HG03097 (cell line): ENCODE data around the gene RPS6KA2.
"Not testable (repeated sequence)": the region's sequence is repeated elsewhere in the genome, so short reads cannot be mapped to it uniquely, and the experiment has no call there.

Source experiments
- ATAC-seq: cut with Tn5 transposase; IDR thresholded peaks from one replicate; pipeline ENCODE4 v1.9.1; 2021; ENCODE audit not compliant: unreplicated experiment, low FRiP score

RPS6KA2 gene

GRCh38 chr6:166362427-166362826 is 264.6 kb downstream of the RPS6KA2 start:
- not testable (repeated sequence) for ATAC-seq

- no peak for ATAC-seq
These were observed 266.0 kb downstream of the RPS6KA2 start for GRCh38 chr6:166361077-166361429.

GRCh38 chr6:166360243-166361076 is 266.6 kb downstream of the RPS6KA2 start:
- ATAC-seq: no peak
